Activated CD4-positive, alpha-beta memory T cell treated with anti-CD3 and anti-CD28 coated beads for 36 hours (primary cell): ENCODE data around the gene THAP11. TPM values are rescaled to one million over a fixed set of nuclear protein-coding genes. Genes with fewer than 3 reads are reported as not detected.
"Not testable (repeated sequence)": the region's sequence is repeated elsewhere in the genome, so short reads cannot be mapped to it uniquely, and the experiment has no call there.

ENCODE experiments used
- CTCF ChIA-PET: fragments of 350-600 bp; sonication (Branson Sonifier 250); formaldehyde crosslinking; loops from one replicate; lab custom pipeline; 2021; ENCODE audit warnings: antibody characterized with exemption, inconsistent platforms; lab: Charles Lee
- POLR2A ChIA-PET: fragments of 350-600 bp; sonication (Branson Sonifier 250); formaldehyde crosslinking; loops from one replicate; lab custom pipeline; 2021; ENCODE audit warnings: antibody characterized with exemption; lab: Charles Lee
- DNase-seq: peaks from one replicate; pipeline ENCODE4 v3.0.0-alpha.2; 2020
- H3K27ac Mint-ChIP-seq: one replicate; pipeline ENCODE4 v1.8.0; 2021; ENCODE audit warnings: mixed read lengths
- H3K27me3 Mint-ChIP-seq: one replicate; pipeline ENCODE4 v1.8.0; 2021; ENCODE audit warnings: mixed read lengths
- H3K36me3 Mint-ChIP-seq: one replicate; pipeline ENCODE4 v1.8.0; 2021; ENCODE audit warnings: mixed read lengths
- H3K4me1 Mint-ChIP-seq: one replicate; pipeline ENCODE4 v1.8.0; 2021; ENCODE audit warnings: low read depth, mixed read lengths
- H3K4me3 Mint-ChIP-seq: one replicate; pipeline ENCODE4 v1.8.0; 2021; ENCODE audit warnings: mild to moderate bottlenecking, mixed read lengths
- H3K9me3 Mint-ChIP-seq: one replicate; pipeline ENCODE4 v1.8.0; 2021; ENCODE audit warnings: mixed read lengths
- intact Hi-C: fragments of 100-400 bp; cut with micrococcal nuclease; formaldehyde crosslinking; loops from one replicate; pipeline ENCODE4 v1.15.1; 2023
- total RNA-seq, 2 experiments: library from RNA; stranded (reverse); gene quantifications; one replicate each; pipeline ENCODE4 v1.2.3, GENCODE V29; 2021

Gene THAP11
- total RNA-seq, 2 experiments from 2014 or later: 31.8 to 32.1 TPM

- intact Hi-C loops: no loop called here
- ChIA-PET POLR2A (no interaction called here), CTCF (interaction anchor here (1.6 to 3.4 kb wide), 3 partner anchors 21 to 48 kb away, joined by 3 to 20 read pairs (median 14); no protein-coding TSS in a partner anchor)
- Mint-ChIP-seq H3K36me3 (peaks cover 13% of the 10 kb centered on the region), H3K27ac (no peak overlapping the region), H3K27me3 (no peaks in the 10 kb centered on the region), H3K9me3 (no peaks in the 10 kb centered on the region), H3K4me3 (no peak overlapping the region), H3K4me1 (peaks cover 16% of the 10 kb centered on the region)
- DNase-seq: no peak
Measured at GRCh38 chr16:67862623-67863583, 20.8 kb downstream of the THAP11 start.

- H3K27me3 Mint-ChIP-seq, H3K9me3 Mint-ChIP-seq, POLR2A ChIA-PET, DNase-seq, H3K4me3 Mint-ChIP-seq, intact Hi-C loops, H3K27ac Mint-ChIP-seq: not testable (repeated sequence)
- Mint-ChIP-seq H3K36me3 (peaks cover 13% of the 10 kb centered on the region), H3K4me1 (peaks cover 10% of the 10 kb centered on the region)
- CTCF ChIA-PET: interaction anchor here (3.4 kb wide), 1 partner anchor 48 kb away, joined by 20 read pairs; no protein-coding TSS in a partner anchor
Measured at GRCh38 chr16:67864044-67864443, 21.9 kb downstream of the THAP11 start.

DNA sequence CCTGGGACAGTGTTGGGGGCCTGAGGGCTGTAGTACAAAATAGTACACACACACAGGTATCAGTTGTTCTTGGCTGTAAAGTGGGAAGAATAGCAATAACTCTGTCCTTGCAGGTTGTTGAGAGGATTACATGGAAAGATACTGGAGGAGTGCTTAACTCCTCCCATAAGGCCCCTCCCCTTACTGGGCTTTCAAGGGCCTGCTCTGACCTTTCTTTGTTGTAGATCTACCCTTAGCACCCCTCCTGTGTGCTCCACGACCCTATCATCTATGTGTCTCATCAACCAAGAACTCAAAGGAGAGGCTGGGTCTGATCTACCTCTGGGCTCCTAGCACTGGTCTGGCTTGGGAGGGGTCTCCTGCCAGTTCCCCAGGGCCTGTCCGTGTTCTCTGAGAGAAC, 22.5 kb downstream of the THAP11 start:
- Mint-ChIP-seq H3K36me3 (peaks cover 13% of the 10 kb centered on the region), H3K27me3 (no peaks in the 10 kb centered on the region), H3K4me3 (no peak overlapping the region), H3K9me3 (no peaks in the 10 kb centered on the region), H3K27ac (no peak overlapping the region), H3K4me1 (peaks cover 10% of the 10 kb centered on the region)
- intact Hi-C loops: no loop called here
- ChIA-PET POLR2A (no interaction called here), CTCF (interaction anchor here (3.3 kb wide), 1 partner anchor 49 kb away, joined by 22 read pairs; no protein-coding TSS in a partner anchor)
- DNase-seq: no peak

DNA sequence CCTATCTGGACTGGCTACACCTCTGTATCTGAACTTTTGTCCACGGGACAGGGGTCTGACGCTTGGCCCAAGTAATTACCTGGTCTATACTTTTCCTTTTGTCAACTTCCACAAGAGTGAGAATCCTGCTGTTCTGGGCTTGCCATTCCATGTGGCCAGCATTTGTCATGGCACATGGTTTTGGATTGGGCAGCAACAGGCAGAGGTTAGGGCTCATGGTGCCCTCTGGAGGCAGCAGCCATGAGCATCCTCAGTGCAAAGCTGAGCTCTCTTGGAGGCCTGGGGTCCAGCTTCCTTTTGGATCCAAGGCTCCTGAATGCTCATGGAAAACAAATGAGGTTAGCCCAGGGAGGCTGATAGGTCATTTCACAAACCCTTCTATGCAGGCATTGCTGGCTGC, 23.2 kb downstream of the THAP11 start:
- DNase-seq: peak; percentile 32
- H3K27me3 Mint-ChIP-seq: no peaks in the 10 kb centered on the region
- H3K4me3 Mint-ChIP-seq: no peak overlapping the region
- POLR2A ChIA-PET: interaction anchor here (0.7 kb wide), 1 partner anchor 21 kb away, joined by 3 read pairs; no protein-coding TSS in a partner anchor
- no peaks in the 10 kb centered on the region for H3K9me3 Mint-ChIP-seq
- peaks cover 14% of the 10 kb centered on the region for H3K36me3 Mint-ChIP-seq
- intact Hi-C loops: no loop called here
- peaks cover 10% of the 10 kb centered on the region for H3K4me1 Mint-ChIP-seq
- CTCF ChIA-PET: interaction anchor here (0.6 to 3.3 kb wide), 5 partner anchors 8 to 438 kb away, joined by 3 to 22 read pairs (median 3); no protein-coding TSS in a partner anchor
- no peak overlapping the region for H3K27ac Mint-ChIP-seq

- CTCF ChIA-PET: interaction anchor here (1.1 to 3.5 kb wide), 3 partner anchors 15 to 172 kb away, joined by 3 to 18 read pairs (median 5); partner anchors contain the start of gene NRN1L
- H3K9me3 Mint-ChIP-seq: no peaks in the 10 kb centered on the region
- H3K27ac Mint-ChIP-seq: no peak overlapping the region
- no peaks in the 10 kb centered on the region for H3K27me3 Mint-ChIP-seq
- intact Hi-C loops: no loop called here
- H3K4me1 Mint-ChIP-seq: peaks cover 7% of the 10 kb centered on the region
- POLR2A ChIA-PET: interaction anchor here (0.6 kb wide), 2 partner anchors 33 kb away, joined by 3 to 5 read pairs; no protein-coding TSS in a partner anchor
- no peak overlapping the region for H3K4me3 Mint-ChIP-seq
- peaks cover 20% of the 10 kb centered on the region for H3K36me3 Mint-ChIP-seq
- DNase-seq: no peak
Measured at GRCh38 chr16:67868290-67868689, 26.2 kb downstream of the THAP11 start.

- H3K4me3 Mint-ChIP-seq: no peak overlapping the region
- POLR2A ChIA-PET: no interaction called here
Measured at GRCh38 chr16:67869653-67870052, 27.5 kb downstream of the THAP11 start.

DNA sequence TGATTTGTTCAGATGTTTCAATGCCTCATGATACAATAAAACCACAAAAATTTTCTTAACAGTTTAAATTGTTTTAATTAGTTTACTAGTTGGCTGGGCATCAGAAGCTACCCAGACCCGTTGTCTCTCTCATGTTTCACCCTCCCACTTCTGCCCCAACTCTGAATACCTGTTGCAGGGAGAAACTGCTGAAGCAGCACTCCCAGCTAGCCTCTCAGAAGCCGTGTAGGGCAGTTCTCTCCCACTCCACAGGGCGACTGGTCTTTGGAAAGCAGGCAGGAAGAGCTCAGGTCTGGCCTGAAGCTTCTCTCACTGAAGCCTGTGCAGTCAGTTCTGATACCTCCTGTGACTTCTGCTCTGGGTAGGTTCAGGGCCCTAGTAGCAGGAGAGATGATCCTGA, 29.1 kb downstream of the THAP11 start:
- no peak for DNase-seq
- Mint-ChIP-seq H3K27me3 (no peaks in the 10 kb centered on the region), H3K4me1 (peaks cover 28% of the 10 kb centered on the region), H3K36me3 (peaks cover 14% of the 10 kb centered on the region), H3K27ac (peak overlapping the region; percentile 18), H3K9me3 (no peaks in the 10 kb centered on the region), H3K4me3 (no peak overlapping the region)
- intact Hi-C loops: loop anchor here (5.0 kb wide), 3 partner anchors 39 to 199 kb away; no protein-coding TSS in a partner anchor
- ChIA-PET POLR2A (interaction anchor here (0.9 to 1.2 kb wide), 2 partner anchors 25 to 64 kb away, joined by 3 to 4 read pairs; partner anchors contain the start of gene NUTF2), CTCF (interaction anchor here (0.7 to 1.8 kb wide), 3 partner anchors 12 to 350 kb away, joined by 3 to 8 read pairs (median 3); no protein-coding TSS in a partner anchor)

More at GRCh38 chr16:67869653-67870052, 27.5 kb downstream of the THAP11 start:
- DNase-seq: no peak
- CTCF ChIA-PET: interaction anchor here (0.8 to 3.5 kb wide), 3 partner anchors 14 to 53 kb away, joined by 3 to 18 read pairs (median 5); partner anchors contain the start of gene NRN1L
- H3K9me3 Mint-ChIP-seq: no peaks in the 10 kb centered on the region
- H3K4me1 Mint-ChIP-seq: peaks cover 18% of the 10 kb centered on the region
- intact Hi-C loops: loop anchor here (5.0 kb wide), 3 partner anchors 37 to 197 kb away; no protein-coding TSS in a partner anchor
- no peak overlapping the region for H3K27ac Mint-ChIP-seq
- no peaks in the 10 kb centered on the region for H3K27me3 Mint-ChIP-seq
- peaks cover 20% of the 10 kb centered on the region for H3K36me3 Mint-ChIP-seq

DNA sequence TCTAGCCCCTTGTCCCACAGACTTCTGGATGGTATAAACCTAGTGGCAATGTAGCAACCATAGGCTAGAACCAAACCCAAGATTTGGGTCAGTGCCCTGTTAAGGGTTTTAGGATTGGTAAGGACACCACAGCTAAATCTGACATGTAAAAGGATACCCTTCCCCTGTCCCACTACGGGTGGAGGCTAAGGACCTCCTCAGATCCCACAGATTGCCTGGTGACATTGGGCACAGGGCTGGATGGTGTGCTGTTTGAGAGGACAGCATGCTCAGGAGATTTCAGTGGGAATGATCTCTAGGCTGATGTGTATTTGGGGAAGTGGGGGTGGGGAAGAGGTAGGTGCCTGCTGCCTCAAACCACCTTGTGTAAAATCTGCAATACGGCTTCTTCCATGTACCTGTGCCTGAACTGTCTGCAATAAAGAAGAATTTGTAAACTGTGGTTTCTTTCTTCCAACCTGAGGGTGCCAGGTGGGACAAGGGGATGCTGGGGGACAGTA, 30.1 kb downstream of the THAP11 start:
- Mint-ChIP-seq H3K9me3 (no peaks in the 10 kb centered on the region), H3K4me1 (peaks cover 28% of the 10 kb centered on the region), H3K4me3 (peak overlapping the region; percentile 95), H3K27ac (peak overlapping the region; percentile 88), H3K36me3 (peaks cover 16% of the 10 kb centered on the region), H3K27me3 (no peaks in the 10 kb centered on the region)
- CTCF ChIA-PET: interaction anchor here (0.7 to 1.8 kb wide), 3 partner anchors 12 to 351 kb away, joined by 3 to 8 read pairs (median 3); no protein-coding TSS in a partner anchor
- POLR2A ChIA-PET: interaction anchor here (0.9 kb wide), 1 partner anchor 26 kb away, joined by 4 read pairs; the partner anchor contains the start of gene NUTF2
- intact Hi-C loops: loop anchor here (2.0 to 5.0 kb wide), 4 partner anchors 25 to 200 kb away; partner anchors contain the start of genes CENPT and NUTF2
- no peak for DNase-seq

DNA sequence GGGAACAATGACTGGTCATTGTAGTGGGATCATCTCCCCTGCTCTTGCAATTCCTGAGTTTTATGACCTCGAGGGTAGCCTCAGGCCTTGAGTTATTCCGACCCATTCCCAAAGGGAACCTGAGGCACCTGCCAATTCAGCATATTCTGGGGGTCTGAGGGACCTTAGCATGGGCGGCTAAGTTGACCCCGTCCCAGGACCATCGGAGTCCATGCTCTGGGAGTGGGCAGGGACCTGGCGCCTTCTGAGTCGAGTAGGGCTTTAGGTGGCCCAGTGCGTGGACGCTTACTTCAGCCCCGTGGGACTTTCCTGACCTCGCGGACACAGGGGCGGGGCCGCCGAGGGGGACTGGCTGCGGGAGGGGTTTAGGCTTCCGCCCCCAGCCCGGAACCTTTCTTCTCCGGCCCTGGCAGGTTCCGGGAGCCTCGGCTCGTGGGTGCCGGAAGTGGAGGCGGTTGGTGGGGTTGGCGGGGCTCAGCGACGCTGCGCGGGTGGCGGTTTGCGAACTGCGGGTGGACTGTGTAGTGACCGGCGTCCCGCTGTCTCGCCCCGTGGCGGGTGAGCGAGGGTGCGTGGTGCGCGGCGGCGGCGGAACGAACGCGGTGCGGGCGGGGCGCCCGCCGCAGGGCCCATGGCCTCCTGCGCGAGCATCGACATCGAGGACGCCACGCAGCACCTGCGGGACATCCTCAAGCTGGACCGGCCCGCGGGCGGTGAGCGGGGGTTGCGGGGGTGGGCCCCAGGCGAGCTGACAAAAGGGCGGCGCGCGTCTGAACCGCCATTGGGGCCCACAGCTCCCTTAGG, 30.7 kb downstream of the THAP11 start, which contains the start of gene EDC4:
EDC4 (plus strand) TSS at position 422 of the 804 bp plus-strand sequence; CDS start at position 632, 210 bp downstream.
- peak; percentile 93 for DNase-seq
- Mint-ChIP-seq H3K27me3 (no peaks in the 10 kb centered on the region), H3K4me3 (peak within 1 kb of the TSS; percentile 95), H3K36me3 (peaks cover 21% of the 10 kb centered on the region), H3K9me3 (no peaks in the 10 kb centered on the region), H3K4me1 (peaks cover 28% of the 10 kb centered on the region), H3K27ac (peak within 1 kb of the TSS; percentile 88)
- ChIA-PET CTCF (interaction anchor here (0.9 to 3.7 kb wide), 7 partner anchors 11 to 391 kb away, joined by 3 to 20 read pairs (median 3); no protein-coding TSS in a partner anchor), POLR2A (interaction anchor here (0.8 to 1.3 kb wide), 5 partner anchors 25 to 66 kb away, joined by 3 to 4 read pairs (median 4); partner anchors contain the start of genes CENPT, NUTF2 and TSNAXIP1)
- intact Hi-C loops: loop anchor here (2.0 to 5.0 kb wide), 4 partner anchors 26 to 201 kb away; partner anchors contain the start of genes CENPT and NUTF2
